HG03571 (cell line): ENCODE measurements around the gene MAST4.

Experiments
- ATAC-seq: cut with Tn5 transposase; IDR thresholded peaks from one replicate; pipeline ENCODE4 v1.9.1; 2021; ENCODE audit not compliant: unreplicated experiment

The MAST4 gene

GRCh38 chr5:66947458-66947857 lies 351.3 kb downstream of the MAST4 start:
- ATAC-seq = no peak

GRCh38 chr5:66949066-66949465 lies 352.9 kb downstream of the MAST4 start:
- ATAC-seq = no peak

GRCh38 chr5:66952153-66952552 lies 356.0 kb downstream of the MAST4 start:
- ATAC-seq = no peak

GRCh38 chr5:66956439-66956838 lies 360.2 kb downstream of the MAST4 start:
- ATAC-seq = no peak

- ATAC-seq = no peak
These were observed 362.2 kb downstream of the MAST4 start for GRCh38 chr5:66958201-66958979.

GRCh38 chr5:66958980-66959641 lies 362.9 kb downstream of the MAST4 start:
- no peak for ATAC-seq

GRCh38 chr5:66959653-66960052 lies 363.5 kb downstream of the MAST4 start:
- no peak for ATAC-seq

- ATAC-seq = no peak
These were observed 364.4 kb downstream of the MAST4 start for GRCh38 chr5:66960369-66961137.

- no peak for ATAC-seq
These were observed 367.4 kb downstream of the MAST4 start for GRCh38 chr5:66963559-66963971.

- no peak for ATAC-seq
These were observed 370.2 kb downstream of the MAST4 start for GRCh38 chr5:66966439-66966838.

- ATAC-seq = no peak
These were observed 370.9 kb downstream of the MAST4 start for GRCh38 chr5:66967102-66967501.

- no peak for ATAC-seq
These were observed 371.7 kb downstream of the MAST4 start for GRCh38 chr5:66967826-66968262.

- no peak for ATAC-seq
These were observed 373.3 kb downstream of the MAST4 start for GRCh38 chr5:66969484-66969883.

GRCh38 chr5:66969963-66970362 lies 373.8 kb downstream of the MAST4 start:
- no peak for ATAC-seq

GRCh38 chr5:66972004-66972403 lies 375.8 kb downstream of the MAST4 start:
- no peak for ATAC-seq

- no peak for ATAC-seq
These were observed 378.1 kb downstream of the MAST4 start for GRCh38 chr5:66974256-66974655.

GRCh38 chr5:66976108-66976507 lies 379.9 kb downstream of the MAST4 start:
- ATAC-seq = no peak

GRCh38 chr5:66979738-66980137 lies 383.5 kb downstream of the MAST4 start:
- no peak for ATAC-seq

GRCh38 chr5:66981266-66982055 lies 385.3 kb downstream of the MAST4 start:
- no peak for ATAC-seq

- ATAC-seq = no peak
These were observed 385.8 kb downstream of the MAST4 start for GRCh38 chr5:66982056-66982387.

GRCh38 chr5:66982470-66982869 lies 386.3 kb downstream of the MAST4 start:
- ATAC-seq = no peak
